ENCODE data around the gene HDGFL2.

HDGFL2 gene

DNA sequence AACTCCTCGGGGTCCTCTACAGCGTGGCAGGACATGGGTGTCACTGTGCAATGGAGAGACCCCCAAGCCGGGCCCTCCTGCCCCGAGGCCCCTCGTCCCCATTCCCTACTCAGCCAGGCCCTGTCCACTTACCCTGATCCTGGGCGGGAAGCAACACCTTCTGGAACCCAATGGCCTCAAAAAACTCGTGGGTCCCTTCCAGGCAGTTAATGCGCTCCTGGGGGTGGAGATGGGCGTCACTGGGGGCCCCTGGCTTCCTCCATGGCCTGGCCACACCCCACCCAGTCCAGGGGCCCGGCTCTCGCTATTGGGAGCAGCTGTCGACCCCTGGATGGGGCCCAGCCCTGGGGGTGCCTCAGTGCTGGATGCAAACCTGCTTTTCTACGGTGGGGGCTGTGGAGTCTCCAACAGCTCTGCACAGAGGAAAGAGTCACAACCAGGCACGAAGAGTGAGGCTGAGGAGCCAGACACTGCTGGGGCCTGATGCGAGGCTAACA lies 25.3 kb upstream of the HDGFL2 start:
- Histone ChIP-seq H3K9ac (ENCODE audit: low read depth, low read length) (no peak overlapping the region), H3K4me3 (ENCODE audit: low read length) (no peak overlapping the region), H3K36me3 (ENCODE audit: insufficient read depth, low read length) (peaks cover 64% of the 10 kb centered on the region), H3K27me3 (ENCODE audit: insufficient read depth, low read length) (no peaks in the 10 kb centered on the region), H3K4me1 (ENCODE audit: insufficient read depth, low read length) (no peaks in the 10 kb centered on the region), H3K27ac (ENCODE audit: low read depth, low read length) (no peak overlapping the region), H3K9me3 (ENCODE audit: insufficient read depth, low read depth, low read length) (no peaks in the 10 kb centered on the region)
- 94% methylated on average over 15 of the region's 15 CpGs for WGBS

GRCh38 chr19:4447327-4448146 lies 24.6 kb upstream of the HDGFL2 start:
- Histone ChIP-seq H3K9ac (ENCODE audit: low read depth, low read length) (no peak overlapping the region), H3K27me3 (ENCODE audit: insufficient read depth, low read length) (no peaks in the 10 kb centered on the region), H3K9me3 (ENCODE audit: insufficient read depth, low read depth, low read length) (no peaks in the 10 kb centered on the region), H3K4me1 (ENCODE audit: insufficient read depth, low read length) (no peaks in the 10 kb centered on the region), H3K27ac (ENCODE audit: low read depth, low read length) (no peak overlapping the region), H3K4me3 (ENCODE audit: low read length) (no peak overlapping the region), H3K36me3 (ENCODE audit: insufficient read depth, low read length) (peaks cover 63% of the 10 kb centered on the region)
- WGBS: 95% methylated on average over 28 of the region's 28 CpGs

DNA sequence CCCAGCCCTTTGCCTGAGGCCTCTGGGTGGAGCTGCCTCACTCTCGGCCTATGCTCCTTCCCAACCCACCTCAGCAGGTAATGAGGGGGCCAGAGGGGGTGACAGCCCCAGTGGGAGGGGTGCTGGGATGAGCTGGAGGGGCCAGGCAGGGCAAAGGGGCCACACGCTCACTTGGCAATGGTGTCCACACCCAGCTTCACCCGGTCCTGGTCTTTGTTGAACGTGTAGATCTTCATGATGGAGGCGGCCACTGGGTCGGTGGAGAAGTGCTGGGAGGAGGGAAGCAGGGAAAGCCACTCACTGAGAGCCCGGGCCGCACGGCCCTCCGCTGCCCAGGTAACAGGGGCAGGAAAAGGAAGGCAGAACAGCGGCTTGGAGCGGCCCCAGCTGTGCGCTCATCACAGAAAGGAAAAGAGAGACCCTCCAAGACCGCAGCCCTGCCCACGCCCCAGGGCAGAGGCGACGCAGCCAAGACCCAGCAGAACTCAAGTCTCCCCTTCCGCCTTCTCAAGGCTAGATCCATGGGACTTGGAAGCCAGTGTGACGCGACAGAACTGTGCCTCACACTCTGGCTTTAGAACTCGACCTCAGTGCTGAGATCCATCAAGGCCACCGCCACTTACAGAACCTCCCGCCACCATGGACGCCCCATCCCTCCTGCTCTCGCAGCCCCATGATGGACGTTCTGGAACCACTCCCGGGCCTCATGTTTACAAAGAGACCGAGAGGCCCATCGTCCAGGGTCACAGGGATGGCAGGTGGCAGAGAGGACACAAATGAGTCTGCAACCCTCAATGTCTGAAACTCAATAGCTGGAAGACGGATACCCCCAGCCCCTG lies 23.7 kb upstream of the HDGFL2 start:
- Histone ChIP-seq H3K27me3 (ENCODE audit: insufficient read depth, low read length) (no peaks in the 10 kb centered on the region), H3K27ac (ENCODE audit: low read depth, low read length) (no peak overlapping the region), H3K9me3 (ENCODE audit: insufficient read depth, low read depth, low read length) (no peaks in the 10 kb centered on the region), H3K36me3 (ENCODE audit: insufficient read depth, low read length) (peaks cover 64% of the 10 kb centered on the region), H3K4me1 (ENCODE audit: insufficient read depth, low read length) (no peaks in the 10 kb centered on the region), H3K9ac (ENCODE audit: low read depth, low read length) (no peak overlapping the region), H3K4me3 (ENCODE audit: low read length) (no peak overlapping the region)
- 92% methylated on average over 30 of the region's 30 CpGs for WGBS

GRCh38 chr19:4449022-4449638 lies 23.0 kb upstream of the HDGFL2 start:
- Histone ChIP-seq H3K9me3 (ENCODE audit: insufficient read depth, low read depth, low read length) (no peaks in the 10 kb centered on the region), H3K36me3 (ENCODE audit: insufficient read depth, low read length) (peaks cover 58% of the 10 kb centered on the region), H3K27ac (ENCODE audit: low read depth, low read length) (no peak overlapping the region), H3K4me3 (ENCODE audit: low read length) (no peak overlapping the region), H3K4me1 (ENCODE audit: insufficient read depth, low read length) (no peaks in the 10 kb centered on the region), H3K27me3 (ENCODE audit: insufficient read depth, low read length) (no peaks in the 10 kb centered on the region), H3K9ac (ENCODE audit: low read depth, low read length) (no peak overlapping the region)
- 93% methylated on average over 24 of the region's 24 CpGs for WGBS

GRCh38 chr19:4449639-4450028 lies 22.5 kb upstream of the HDGFL2 start:
- WGBS: 98% methylated on average over 9 of the region's 9 CpGs
- peaks cover 53% of the 10 kb centered on the region for H3K36me3 ChIP-seq (ENCODE audit: insufficient read depth, low read length)
- no peak overlapping the region for H3K9ac ChIP-seq (ENCODE audit: low read depth, low read length)
- H3K27ac ChIP-seq (ENCODE audit: low read depth, low read length): no peak overlapping the region
- no peaks in the 10 kb centered on the region for H3K27me3 ChIP-seq (ENCODE audit: insufficient read depth, low read length)
- no peaks in the 10 kb centered on the region for H3K9me3 ChIP-seq (ENCODE audit: insufficient read depth, low read depth, low read length)
- no peaks in the 10 kb centered on the region for H3K4me1 ChIP-seq (ENCODE audit: insufficient read depth, low read length)
- no peak overlapping the region for H3K4me3 ChIP-seq (ENCODE audit: low read length)

- Histone ChIP-seq H3K27me3 (ENCODE audit: insufficient read depth, low read length) (no peaks in the 10 kb centered on the region), H3K4me3 (ENCODE audit: low read length) (no peak overlapping the region), H3K9me3 (ENCODE audit: insufficient read depth, low read depth, low read length) (no peaks in the 10 kb centered on the region), H3K4me1 (ENCODE audit: insufficient read depth, low read length) (no peaks in the 10 kb centered on the region; the same call in 1 of the 2 replicates), H3K36me3 (ENCODE audit: insufficient read depth, low read length) (peaks cover 38% of the 10 kb centered on the region), H3K9ac (ENCODE audit: low read depth, low read length) (no peak overlapping the region), H3K27ac (ENCODE audit: low read depth, low read length) (no peak overlapping the region)
- WGBS: 93% methylated on average over 24 of the region's 24 CpGs
Observed at GRCh38 chr19:4452230-4452990, 19.7 kb upstream of the HDGFL2 start.

DNA sequence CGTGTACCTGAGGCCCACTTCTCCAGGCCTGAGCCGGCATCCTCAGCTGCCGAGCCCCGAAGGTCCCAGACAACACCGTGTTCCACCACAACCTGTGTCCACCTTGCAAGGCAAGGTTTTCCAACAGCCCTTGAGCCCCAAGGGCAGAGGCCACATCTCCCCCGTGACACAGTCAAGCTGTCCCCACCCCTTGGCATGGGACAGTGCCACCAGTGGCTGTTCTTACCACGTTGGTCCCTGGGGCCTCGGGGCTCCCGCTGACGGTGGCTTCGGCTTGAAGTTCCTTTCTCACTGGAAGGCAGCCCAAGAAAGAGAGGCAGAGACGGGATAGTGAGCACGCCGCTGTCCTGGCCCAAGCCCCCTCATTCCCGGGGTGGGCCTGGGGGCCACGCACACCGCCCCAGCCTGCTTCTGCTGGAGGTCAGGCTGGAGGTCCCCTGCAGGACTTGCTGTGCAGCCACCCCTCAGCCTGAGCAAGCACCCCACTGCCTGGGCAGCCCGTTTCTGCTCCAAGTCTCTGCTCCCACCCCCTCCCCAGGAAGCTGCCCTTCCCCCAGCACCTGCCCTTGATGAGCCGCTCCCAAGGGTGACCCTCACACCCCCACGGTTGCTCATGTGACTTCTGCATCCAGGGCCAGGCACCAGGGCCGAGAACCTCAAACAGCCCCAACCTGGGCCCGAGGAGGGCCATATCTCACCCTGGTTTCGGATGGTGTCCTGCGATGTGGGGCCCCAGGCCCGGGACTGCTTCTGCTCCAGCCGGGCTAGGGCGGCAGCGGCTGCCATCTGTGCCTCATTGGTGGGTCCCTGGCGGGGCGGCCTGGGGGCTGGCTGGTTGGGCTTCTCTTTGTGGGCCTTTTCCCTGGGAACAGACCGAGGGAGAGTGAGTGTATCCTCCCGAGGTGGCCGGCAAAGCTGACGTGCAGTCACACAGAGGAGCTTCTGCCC lies 18.6 kb upstream of the HDGFL2 start:
- Histone ChIP-seq H3K4me3 (ENCODE audit: low read length) (no peak overlapping the region), H3K9me3 (ENCODE audit: insufficient read depth, low read depth, low read length) (no peaks in the 10 kb centered on the region), H3K4me1 (ENCODE audit: insufficient read depth, low read length) (no peaks in the 10 kb centered on the region; the same call in 1 of the 2 replicates), H3K9ac (ENCODE audit: low read depth, low read length) (no peak overlapping the region), H3K27ac (ENCODE audit: low read depth, low read length) (no peak overlapping the region), H3K27me3 (ENCODE audit: insufficient read depth, low read length) (no peaks in the 10 kb centered on the region), H3K36me3 (ENCODE audit: insufficient read depth, low read length) (peaks cover 27% of the 10 kb centered on the region)
- WGBS: 91% methylated on average over 34 of the region's 34 CpGs

DNA sequence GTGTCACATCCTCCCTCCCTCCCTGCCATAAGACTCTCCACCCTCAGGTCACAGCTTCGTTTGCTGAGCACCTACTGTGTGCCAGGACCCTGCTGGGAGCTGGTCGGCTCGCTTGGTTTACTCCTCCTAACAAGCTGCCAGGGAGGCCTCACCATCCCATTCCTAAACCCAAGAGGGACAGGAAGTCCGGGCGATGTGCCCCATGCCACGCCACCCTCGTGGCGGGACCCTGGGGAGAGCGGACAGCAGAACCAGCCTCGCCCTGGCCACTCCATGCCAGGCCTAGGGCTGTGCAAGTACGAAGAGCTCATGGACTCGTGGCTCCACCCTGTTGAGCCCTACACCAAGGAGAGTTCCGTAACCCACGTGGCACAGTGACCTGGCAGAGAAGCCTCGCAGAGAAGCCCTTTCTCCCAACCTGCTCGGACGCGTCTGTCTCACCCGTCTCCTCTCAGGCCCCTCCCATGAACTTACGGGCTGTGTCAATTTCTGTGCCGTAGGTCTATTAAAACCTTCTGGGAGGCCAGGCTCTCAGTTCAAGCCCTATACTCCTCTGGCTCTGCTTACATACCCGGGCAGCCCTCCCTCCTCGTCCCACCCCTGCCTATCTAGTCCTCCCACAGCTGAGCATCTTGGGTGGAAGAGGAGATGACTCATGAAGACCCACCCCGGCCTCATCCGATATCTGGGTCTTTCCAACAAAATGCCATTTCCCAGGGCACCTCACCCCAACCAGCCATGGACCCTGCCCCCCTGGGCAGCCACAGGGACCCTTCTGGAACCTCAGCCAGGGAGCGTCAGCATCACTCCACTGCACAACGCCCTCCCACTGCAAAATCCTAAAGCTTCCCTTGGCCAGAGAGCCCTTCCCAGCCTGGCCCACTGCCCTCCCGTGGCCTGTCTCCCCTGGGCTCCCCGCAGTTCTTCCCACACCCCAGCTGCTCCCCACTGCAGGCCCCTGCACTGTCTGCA lies 17.1 kb upstream of the HDGFL2 start:
- H3K9ac ChIP-seq (ENCODE audit: low read depth, low read length): no peak overlapping the region
- no peaks in the 10 kb centered on the region for H3K27me3 ChIP-seq (ENCODE audit: insufficient read depth, low read length)
- no peaks in the 10 kb centered on the region for H3K9me3 ChIP-seq (ENCODE audit: insufficient read depth, low read depth, low read length)
- peaks cover 15% of the 10 kb centered on the region for H3K36me3 ChIP-seq (ENCODE audit: insufficient read depth, low read length)
- H3K4me3 ChIP-seq (ENCODE audit: low read length): no peak overlapping the region
- 89% methylated on average over 29 of the region's 29 CpGs for WGBS
- H3K27ac ChIP-seq (ENCODE audit: low read depth, low read length): no peak overlapping the region
- no peaks in the 10 kb centered on the region; the same call in 1 of the 2 replicates for H3K4me1 ChIP-seq (ENCODE audit: insufficient read depth, low read length)

DNA sequence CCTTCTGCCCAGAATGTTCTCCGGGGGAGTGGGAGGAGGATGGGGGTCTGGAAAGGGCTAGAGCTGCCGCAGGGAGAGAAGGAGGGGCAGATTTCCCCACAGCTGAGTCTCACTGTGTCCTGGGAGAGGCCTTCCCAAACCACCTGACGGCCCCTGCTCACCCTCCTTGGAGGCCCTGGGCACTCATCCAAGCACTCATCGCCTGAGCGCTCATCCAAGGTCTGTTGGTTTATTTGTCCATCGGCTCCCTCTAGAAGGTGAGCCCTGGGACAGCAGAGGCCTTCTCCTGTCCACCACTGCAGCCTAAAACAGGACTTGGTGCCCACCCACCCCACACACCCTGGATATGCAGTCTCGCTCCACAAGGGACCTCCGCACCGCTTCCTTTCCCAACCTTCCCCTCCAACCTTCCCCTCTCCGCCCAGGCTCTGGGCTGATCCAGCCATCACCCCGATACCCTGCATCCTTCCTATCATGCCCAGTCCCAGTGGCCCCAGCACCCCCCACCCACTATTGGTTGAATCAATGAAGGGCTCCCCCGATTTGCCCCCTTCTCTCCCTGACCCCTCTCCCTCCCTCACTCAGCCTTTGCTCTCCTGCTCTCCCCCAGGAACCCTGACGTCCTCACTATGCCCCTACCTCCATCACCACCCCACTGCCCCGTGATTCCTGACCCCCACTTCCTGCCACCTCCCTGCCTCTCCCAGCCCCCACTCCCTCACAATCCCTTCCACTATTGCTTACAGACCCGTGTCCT lies 16.2 kb upstream of the HDGFL2 start:
- Histone ChIP-seq H3K9ac (ENCODE audit: low read depth, low read length) (peak overlapping the region; percentile 55; the same call in 1 of the 2 replicates), H3K27ac (ENCODE audit: low read depth, low read length) (no peak overlapping the region), H3K4me3 (ENCODE audit: low read length) (peak overlapping the region; percentile 77), H3K9me3 (ENCODE audit: insufficient read depth, low read depth, low read length) (no peaks in the 10 kb centered on the region), H3K36me3 (ENCODE audit: insufficient read depth, low read length) (peaks cover 15% of the 10 kb centered on the region), H3K27me3 (ENCODE audit: insufficient read depth, low read length) (no peaks in the 10 kb centered on the region), H3K4me1 (ENCODE audit: insufficient read depth, low read length) (no peaks in the 10 kb centered on the region; the same call in 1 of the 2 replicates)
- WGBS: 81% methylated on average over 15 of the region's 15 CpGs
